Measurements from ENCODE around the gene NKAIN1. TPM values are rescaled to one million over a fixed set of nuclear protein-coding genes. Genes with fewer than 3 reads are reported as not detected.

NKAIN1 gene
- total and polyA plus RNA-seq, 2 experiments from 2014 or later = 14.7 to 56.7 TPM

DNA sequence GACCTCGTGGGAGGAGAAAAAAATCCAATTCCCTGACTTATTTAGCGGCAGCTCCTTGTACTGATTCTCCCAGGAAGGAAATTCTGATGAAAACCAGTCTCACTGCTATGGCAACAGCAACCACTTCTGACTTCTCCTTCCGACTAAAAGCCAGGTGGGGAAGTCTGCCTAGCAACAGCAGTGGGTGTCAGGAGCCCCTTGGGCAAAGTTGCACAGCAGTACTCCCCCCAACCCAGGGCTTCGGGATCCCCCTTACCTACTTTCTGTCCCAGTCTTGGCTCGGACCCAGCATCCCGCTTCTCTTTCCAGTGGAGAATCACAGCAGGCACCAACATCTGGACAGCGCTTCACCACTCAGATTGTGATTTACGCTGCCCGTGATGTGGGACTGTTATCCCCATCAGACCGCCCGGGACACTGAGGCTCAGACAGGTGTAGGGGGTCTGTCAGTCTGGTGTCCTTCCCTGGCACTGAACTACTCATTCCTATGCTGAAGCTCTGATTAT lies 24.6 kb downstream of the NKAIN1 start:
- no peak overlapping the region for H3K4me3 ChIP-seq
- no peak for DNase-seq (ENCODE audit: low spot score)
- Mint-ChIP-seq H3K4me1 (peaks cover 17% of the 10 kb centered on the region), H3K27me3 (ENCODE audit: insufficient read depth, low read depth, poor library complexity) (peaks cover 6% of the 10 kb centered on the region), H3K36me3 (ENCODE audit: low read depth) (no peaks in the 10 kb centered on the region; the same call in 2 of the 3 replicates), H3K9me3 (no peaks in the 10 kb centered on the region), H3K4me3 (no peak overlapping the region), H3K27ac (no peak overlapping the region)
- 0 out of 2 replicates have a peak, but pooled peaks cover 4% of the 10 kb centered on the region for H4K20me1 ChIP-seq (replicated peaks; ENCODE audit: insufficient read depth)
- peaks cover 10% of the 10 kb centered on the region; the same call in 1 of the 2 replicates for H3K4me1 ChIP-seq (ENCODE audit: insufficient read depth)
- H3K4me2 ChIP-seq = no peak overlapping the region
- H3K36me3 ChIP-seq (ENCODE audit: insufficient read depth) = no peaks in the 10 kb centered on the region
- TF ChIP-seq, protein P1, sequence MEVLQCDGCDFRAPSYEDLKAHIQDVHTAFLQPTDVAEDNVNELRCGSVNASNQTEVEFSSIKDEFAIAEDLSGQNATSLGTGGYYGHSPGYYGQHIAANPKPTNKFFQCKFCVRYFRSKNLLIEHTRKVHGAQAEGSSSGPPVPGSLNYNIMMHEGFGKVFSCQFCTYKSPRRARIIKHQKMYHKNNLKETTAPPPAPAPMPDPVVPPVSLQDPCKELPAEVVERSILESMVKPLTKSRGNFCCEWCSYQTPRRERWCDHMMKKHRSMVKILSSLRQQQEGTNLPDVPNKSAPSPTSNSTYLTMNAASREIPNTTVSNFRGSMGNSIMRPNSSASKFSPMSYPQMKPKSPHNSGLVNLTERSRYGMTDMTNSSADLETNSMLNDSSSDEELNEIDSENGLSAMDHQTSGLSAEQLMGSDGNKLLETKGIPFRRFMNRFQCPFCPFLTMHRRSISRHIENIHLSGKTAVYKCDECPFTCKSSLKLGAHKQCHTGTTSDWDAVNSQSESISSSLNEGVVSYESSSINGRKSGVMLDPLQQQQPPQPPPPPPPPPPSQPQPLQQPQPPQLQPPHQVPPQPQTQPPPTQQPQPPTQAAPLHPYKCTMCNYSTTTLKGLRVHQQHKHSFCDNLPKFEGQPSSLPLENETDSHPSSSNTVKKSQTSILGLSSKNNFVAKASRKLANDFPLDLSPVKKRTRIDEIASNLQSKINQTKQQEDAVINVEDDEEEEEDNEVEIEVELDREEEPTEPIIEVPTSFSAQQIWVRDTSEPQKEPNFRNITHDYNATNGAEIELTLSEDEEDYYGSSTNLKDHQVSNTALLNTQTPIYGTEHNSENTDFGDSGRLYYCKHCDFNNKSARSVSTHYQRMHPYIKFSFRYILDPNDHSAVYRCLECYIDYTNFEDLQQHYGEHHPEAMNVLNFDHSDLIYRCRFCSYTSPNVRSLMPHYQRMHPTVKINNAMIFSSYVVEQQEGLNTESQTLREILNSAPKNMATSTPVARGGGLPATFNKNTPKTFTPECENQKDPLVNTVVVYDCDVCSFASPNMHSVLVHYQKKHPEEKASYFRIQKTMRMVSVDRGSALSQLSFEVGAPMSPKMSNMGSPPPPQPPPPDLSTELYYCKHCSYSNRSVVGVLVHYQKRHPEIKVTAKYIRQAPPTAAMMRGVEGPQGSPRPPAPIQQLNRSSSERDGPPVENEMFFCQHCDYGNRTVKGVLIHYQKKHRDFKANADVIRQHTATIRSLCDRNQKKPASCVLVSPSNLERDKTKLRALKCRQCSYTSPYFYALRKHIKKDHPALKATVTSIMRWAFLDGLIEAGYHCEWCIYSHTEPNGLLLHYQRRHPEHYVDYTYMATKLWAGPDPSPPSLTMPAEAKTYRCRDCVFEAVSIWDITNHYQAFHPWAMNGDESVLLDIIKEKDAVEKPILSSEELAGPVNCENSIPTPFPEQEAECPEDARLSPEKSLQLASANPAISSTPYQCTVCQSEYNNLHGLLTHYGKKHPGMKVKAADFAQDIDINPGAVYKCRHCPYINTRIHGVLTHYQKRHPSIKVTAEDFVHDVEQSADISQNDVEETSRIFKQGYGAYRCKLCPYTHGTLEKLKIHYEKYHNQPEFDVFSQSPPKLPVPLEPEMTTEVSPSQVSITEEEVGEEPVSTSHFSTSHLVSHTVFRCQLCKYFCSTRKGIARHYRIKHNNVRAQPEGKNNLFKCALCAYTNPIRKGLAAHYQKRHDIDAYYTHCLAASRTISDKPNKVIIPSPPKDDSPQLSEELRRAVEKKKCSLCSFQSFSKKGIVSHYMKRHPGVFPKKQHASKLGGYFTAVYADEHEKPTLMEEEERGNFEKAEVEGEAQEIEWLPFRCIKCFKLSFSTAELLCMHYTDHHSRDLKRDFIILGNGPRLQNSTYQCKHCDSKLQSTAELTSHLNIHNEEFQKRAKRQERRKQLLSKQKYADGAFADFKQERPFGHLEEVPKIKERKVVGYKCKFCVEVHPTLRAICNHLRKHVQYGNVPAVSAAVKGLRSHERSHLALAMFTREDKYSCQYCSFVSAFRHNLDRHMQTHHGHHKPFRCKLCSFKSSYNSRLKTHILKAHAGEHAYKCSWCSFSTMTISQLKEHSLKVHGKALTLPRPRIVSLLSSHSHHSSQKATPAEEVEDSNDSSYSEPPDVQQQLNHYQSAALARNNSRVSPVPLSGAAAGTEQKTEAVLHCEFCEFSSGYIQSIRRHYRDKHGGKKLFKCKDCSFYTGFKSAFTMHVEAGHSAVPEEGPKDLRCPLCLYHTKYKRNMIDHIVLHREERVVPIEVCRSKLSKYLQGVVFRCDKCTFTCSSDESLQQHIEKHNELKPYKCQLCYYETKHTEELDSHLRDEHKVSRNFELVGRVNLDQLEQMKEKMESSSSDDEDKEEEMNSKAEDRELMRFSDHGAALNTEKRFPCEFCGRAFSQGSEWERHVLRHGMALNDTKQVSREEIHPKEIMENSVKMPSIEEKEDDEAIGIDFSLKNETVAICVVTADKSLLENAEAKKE (CRISPR knock-in tag; IDR thresholded peaks at IDR 0.05) = no peak
- TF ChIP-seq, protein P2, sequence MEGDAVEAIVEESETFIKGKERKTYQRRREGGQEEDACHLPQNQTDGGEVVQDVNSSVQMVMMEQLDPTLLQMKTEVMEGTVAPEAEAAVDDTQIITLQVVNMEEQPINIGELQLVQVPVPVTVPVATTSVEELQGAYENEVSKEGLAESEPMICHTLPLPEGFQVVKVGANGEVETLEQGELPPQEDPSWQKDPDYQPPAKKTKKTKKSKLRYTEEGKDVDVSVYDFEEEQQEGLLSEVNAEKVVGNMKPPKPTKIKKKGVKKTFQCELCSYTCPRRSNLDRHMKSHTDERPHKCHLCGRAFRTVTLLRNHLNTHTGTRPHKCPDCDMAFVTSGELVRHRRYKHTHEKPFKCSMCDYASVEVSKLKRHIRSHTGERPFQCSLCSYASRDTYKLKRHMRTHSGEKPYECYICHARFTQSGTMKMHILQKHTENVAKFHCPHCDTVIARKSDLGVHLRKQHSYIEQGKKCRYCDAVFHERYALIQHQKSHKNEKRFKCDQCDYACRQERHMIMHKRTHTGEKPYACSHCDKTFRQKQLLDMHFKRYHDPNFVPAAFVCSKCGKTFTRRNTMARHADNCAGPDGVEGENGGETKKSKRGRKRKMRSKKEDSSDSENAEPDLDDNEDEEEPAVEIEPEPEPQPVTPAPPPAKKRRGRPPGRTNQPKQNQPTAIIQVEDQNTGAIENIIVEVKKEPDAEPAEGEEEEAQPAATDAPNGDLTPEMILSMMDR (conservative IDR thresholded peaks at IDR 0.05; ENCODE audit: low read depth in 2 of 2) = 0 out of 4 replicates have a peak, but pooled peaks of 1 of the 2 experiments have one; percentile 5
- H3K27me3 ChIP-seq (ENCODE audit: insufficient read depth) = no peaks in the 10 kb centered on the region
- ATAC-seq = peak; percentile 29
- H3K27ac ChIP-seq (ENCODE audit: low read depth) = 0 out of 2 replicates have a peak overlapping the region, but pooled peaks have one; percentile 56
- H3K9me2 ChIP-seq (ENCODE audit: insufficient read depth) = no peaks in the 10 kb centered on the region
- no peak overlapping the region for H2AFZ ChIP-seq
- H3F3A ChIP-seq (replicated peaks; ENCODE audit: low read depth) = 0 out of 2 replicates have a peak, but pooled peaks cover 8% of the 10 kb centered on the region
- H3K79me2 ChIP-seq (replicated peaks; ENCODE audit: insufficient read depth) = no peaks in the 10 kb centered on the region; the same call in 1 of the 2 replicates

Data from GM23338 (cell line).